Measurements from ENCODE around the gene OR2AG2.

OR2AG2 gene

GRCh38 chr11:6746086-6746618, 25.6 kb downstream of the OR2AG2 start:
- TF ChIP-seq CTCF (IDR thresholded peaks at IDR 0.05), result no peak
- peaks cover 19 to 58% of the 10 kb centered on the region in 2 experiments for H3K4me1 ChIP-seq (ENCODE audit: control insufficient read depth in 1 of 2, insufficient read depth in 1 of 2, low read depth in 1 of 2, low read length in 1 of 2)
- no peaks in the 10 kb centered on the region for H3K9me3 ChIP-seq
- peak overlapping the region; percentile 87 for H3K27ac ChIP-seq
- peak overlapping the region; percentile 41 to 72 for H3K4me3 ChIP-seq (ENCODE audit: low read depth in 1 of 2, low read length in 1 of 2)
- H3K27me3 ChIP-seq, result no peaks in the 10 kb centered on the region
- H3K36me3 ChIP-seq, result no peaks in the 10 kb centered on the region

- no peaks in the 10 kb centered on the region for H3K36me3 ChIP-seq
- H3K4me3 ChIP-seq (ENCODE audit: low read depth in 1 of 2, low read length in 1 of 2), result peak overlapping the region; percentile 41 to 72
- no peak for TF ChIP-seq CTCF (IDR thresholded peaks at IDR 0.05)
- peaks cover 19 to 58% of the 10 kb centered on the region in 2 experiments for H3K4me1 ChIP-seq (ENCODE audit: control insufficient read depth in 1 of 2, insufficient read depth in 1 of 2, low read depth in 1 of 2, low read length in 1 of 2)
- H3K9me3 ChIP-seq, result no peaks in the 10 kb centered on the region
- H3K27me3 ChIP-seq, result no peaks in the 10 kb centered on the region
- H3K27ac ChIP-seq, result peak overlapping the region; percentile 87
These were observed 26.2 kb downstream of the OR2AG2 start for GRCh38 chr11:6745465-6746015.

- TF ChIP-seq CTCF (IDR thresholded peaks at IDR 0.05), result no peak
- Histone ChIP-seq H3K27me3 (no peaks in the 10 kb centered on the region), H3K4me1 (ENCODE audit: control insufficient read depth in 1 of 2, insufficient read depth in 1 of 2, low read depth in 1 of 2, low read length in 1 of 2) (peaks cover 19 to 62% of the 10 kb centered on the region in 2 experiments), H3K4me3 (ENCODE audit: low read depth in 1 of 2, low read length in 1 of 2) (peak overlapping the region in 1 of 2 experiments; percentile 72), H3K9me3 (no peaks in the 10 kb centered on the region), H3K27ac (peak overlapping the region; percentile 87), H3K36me3 (no peaks in the 10 kb centered on the region)
These were observed 26.8 kb downstream of the OR2AG2 start for GRCh38 chr11:6745018-6745417.

- Histone ChIP-seq H3K27me3 (no peaks in the 10 kb centered on the region), H3K27ac (peak overlapping the region; percentile 32), H3K9me3 (no peaks in the 10 kb centered on the region), H3K4me1 (ENCODE audit: control insufficient read depth in 1 of 2, insufficient read depth in 1 of 2, low read depth in 1 of 2, low read length in 1 of 2) (peaks cover 19 to 73% of the 10 kb centered on the region in 2 experiments), H3K4me3 (ENCODE audit: low read depth in 1 of 2, low read length in 1 of 2) (no peak overlapping the region), H3K36me3 (no peaks in the 10 kb centered on the region)
- TF ChIP-seq CTCF (IDR thresholded peaks at IDR 0.05), result no peak
These were observed 29.5 kb downstream of the OR2AG2 start for GRCh38 chr11:6742260-6742659.

GRCh38 chr11:6738590-6738989, 33.2 kb downstream of the OR2AG2 start:
- H3K4me1 ChIP-seq (ENCODE audit: control insufficient read depth in 1 of 2, insufficient read depth in 1 of 2, low read depth in 1 of 2, low read length in 1 of 2), result peaks cover 0 to 69% of the 10 kb centered on the region in 2 experiments

More at GRCh38 chr11:6738590-6738989, 33.2 kb downstream of the OR2AG2 start:
- Histone ChIP-seq H3K4me3 (ENCODE audit: low read depth in 1 of 2, low read length in 1 of 2) (no peak overlapping the region), H3K27ac (peak overlapping the region; percentile 46), H3K9me3 (no peaks in the 10 kb centered on the region), H3K36me3 (peaks cover 3% of the 10 kb centered on the region), H3K27me3 (no peaks in the 10 kb centered on the region)
- no peak for TF ChIP-seq CTCF (IDR thresholded peaks at IDR 0.05)
